ENCODE data around the gene THAP7. TPM values are rescaled to one million over a fixed set of nuclear protein-coding genes. Genes with fewer than 3 reads are reported as not detected.

Gene THAP7
- total and polyA plus RNA-seq, 12 donors = 15.7 to 189 (median 48.6) TPM

GRCh38 chr22:21014726-21015465, 13.0 kb upstream of the THAP7 start, which contains the start of gene P2RX6:
Gene P2RX6 (plus strand): TSS chr22:21015165. CDS start chr22:21015175, 10 bp downstream.
- intact Hi-C loops (cut with DNase I) = no loop called here
- DNase-seq = peak in 3 of 7 donors; percentile 37 to 77 (median 57)
- peak within 1 kb of the TSS in 2 of 4 donors; percentile 18 to 51 for H3K4me3 ChIP-seq
- H3K27ac ChIP-seq = peak within 1 kb of the TSS in 2 of 5 donors; percentile 73 to 79
- no peaks in the 10 kb centered on the region for H3K9me3 ChIP-seq (replicated peaks in 1 of 3)
- H3K4me1 ChIP-seq (replicated peaks in 1 of 2) = peaks cover 15 to 18% of the 10 kb centered on the region in 2 donors
- no peaks in the 10 kb centered on the region for H3K36me3 ChIP-seq (replicated peaks in 1 of 2)
- WGBS, 4 donors = 22 to 32% (median 26%) methylated on average over 9 to 12 of the region's 12 CpGs
- no peaks in the 10 kb centered on the region for H3K27me3 ChIP-seq
- no peak for TF ChIP-seq CTCF (IDR thresholded peaks at IDR 0.05)
- TF ChIP-seq POLR2A (IDR thresholded peaks at IDR 0.05) = no peak

GRCh38 chr22:21014202-21014725, 12.3 kb upstream of the THAP7 start:
- TF ChIP-seq POLR2A (IDR thresholded peaks at IDR 0.05) (no peak), CTCF (IDR thresholded peaks at IDR 0.05) (no peak)
- peak; percentile 84 to 96 (median 87) for DNase-seq
- Histone ChIP-seq H3K4me1 (replicated peaks in 1 of 2) (peaks cover 15 to 18% of the 10 kb centered on the region in 2 donors), H3K36me3 (replicated peaks in 1 of 2) (no peaks in the 10 kb centered on the region), H3K9me3 (replicated peaks in 1 of 3) (no peaks in the 10 kb centered on the region), H3K4me3 (peak overlapping the region in 2 of 4 donors; percentile 18 to 51), H3K27ac (peak overlapping the region in 2 of 5 donors; percentile 73 to 79), H3K27me3 (no peaks in the 10 kb centered on the region)
- 2% methylated on average over 7 to 40 of the region's 40 CpGs for WGBS, 4 donors
- intact Hi-C loops (cut with DNase I) = no loop called here

- peak in 1 of 2 donors; percentile 52 for TF ChIP-seq POLR2A (IDR thresholded peaks at IDR 0.05)
- no peak for TF ChIP-seq CTCF (IDR thresholded peaks at IDR 0.05)
- DNase-seq = no peak
- Histone ChIP-seq H3K27me3 (no peaks in the 10 kb centered on the region), H3K4me3 (peak overlapping the region in 2 of 4 donors; percentile 18 to 51), H3K27ac (peak overlapping the region in 2 of 5 donors; percentile 73 to 79), H3K36me3 (replicated peaks in 1 of 2) (no peaks in the 10 kb centered on the region), H3K9me3 (replicated peaks in 1 of 3) (no peaks in the 10 kb centered on the region), H3K4me1 (replicated peaks in 1 of 2) (peaks cover 15 to 18% of the 10 kb centered on the region in 2 donors)
- 17 to 43% (median 22%) methylated on average over 2 to 24 of the region's 24 CpGs for WGBS, 4 donors
- intact Hi-C loops (cut with DNase I) = no loop called here
These were observed 11.8 kb upstream of the THAP7 start for GRCh38 chr22:21013657-21014201.

Measured in adrenal gland (tissue), 12 donors.